A549 (cell line): ENCODE data around the gene NIBAN1. TPM values are rescaled to one million over a fixed set of nuclear protein-coding genes. Genes with fewer than 3 reads are reported as not detected.

Experiments used
- ATAC-seq, 2 experiments: fragments of 200-7000 bp in 1 of 2; fragments of >200 bp in 1 of 2; cut with Nextera tagmentation in 1 of 2; cut with Tn5 transposase in 1 of 2; 3 replicates each; pipeline versions ENCODE4 v1.8.0 to v1.9.1; 2018 to 2020; ENCODE audit warnings: mild to moderate bottlenecking in 1 of 2, moderate library complexity in 1 of 2
- CTCF ChIA-PET: fragments of 300-600 bp; sonication (Branson Sonifier 250); formaldehyde crosslinking; extraction: SDS; loops from one replicate; lab custom pipeline; 2021; ENCODE audit warnings: antibody characterized with exemption, inconsistent platforms; lab: Yijun Ruan, JAX
- POLR2A ChIA-PET: fragments of 350-600 bp; formaldehyde crosslinking; extraction: SDS; loops from one replicate; lab custom pipeline; 2021; ENCODE audit warnings: antibody characterized with exemption, inconsistent platforms; lab: Yijun Ruan, JAX
- DNase-seq, 2 experiments: peaks; one replicate each; pipeline versions ENCODE4 v3.0.0 to v3.0.0-alpha.2; 2011 to 2016; ENCODE audit warnings: low read depth in 1 of 2, low spot score in 1 of 2
- FAIRE-seq: peaks from 2 replicates; lab custom pipeline; 2011; peaks lifted over from hg19 to GRCh38; lab: Jason Lieb, UNC
- H3K27ac ChIP-seq, 2 experiments: fragments of >200 bp; sonication (Bioruptor Twin); formaldehyde crosslinking; 3 replicates each; pipeline ENCODE4 v1.5.1; 2016 to 2017
- H3K4me1 ChIP-seq: fragments of >200 bp; sonication (Bioruptor Twin); formaldehyde crosslinking; 3 replicates; pipeline ENCODE4 v1.6.1; 2016
- H3K4me2 ChIP-seq: fragments of >200 bp; sonication (Bioruptor Twin); formaldehyde crosslinking; 3 replicates; pipeline ENCODE4 v1.6.1; 2016
- H3K4me3 ChIP-seq: fragments of >200 bp; sonication (Bioruptor Twin); formaldehyde crosslinking; 3 replicates; pipeline ENCODE4 v1.5.1; 2016
- H3K9me3 ChIP-seq: fragments of >200 bp; sonication (Bioruptor Twin); formaldehyde crosslinking; 3 replicates; pipeline ENCODE4 v1.6.1; 2016
- BCL3 ChIP-seq: fragments of >200 bp; sonication (Bioruptor Twin); formaldehyde crosslinking; IDR thresholded peaks from 3 replicates; pipeline ENCODE4 v1.6.1; 2016
- BHLHE40 ChIP-seq: IDR thresholded peaks from 2 replicates; pipeline ENCODE4 v1.6.1; 2012; ENCODE audit warnings: low read depth, low read length, inconsistent platforms
- CBX2 ChIP-seq: fragments of 200-600 bp; sonication (generic); IDR thresholded peaks from 2 replicates; pipeline ENCODE4 v1.6.1; 2016; ENCODE audit warnings: low read depth, mild to moderate bottlenecking, borderline replicate concordance
- CBX8 ChIP-seq: fragments of 200-600 bp; sonication (generic); IDR thresholded peaks from 2 replicates; pipeline ENCODE4 v1.6.1; 2016
- CEBPB ChIP-seq, 2 experiments: fragments of >200 bp in 1 of 2; sonication (Bioruptor Twin) in 1 of 2; formaldehyde crosslinking in 1 of 2; IDR thresholded peaks; 2 replicates each; pipeline ENCODE4 v1.6.1; 2012 to 2016
- CHD2 ChIP-seq: fragments of 150-350 bp; IDR thresholded peaks from 2 replicates; pipeline ENCODE4 v1.6.1; 2014; ENCODE audit warnings: low read length; ENCODE audit not compliant: partially characterized antibody
- E2F6 ChIP-seq: IDR thresholded peaks from 2 replicates; pipeline ENCODE4 v1.6.1; 2012; ENCODE audit warnings: low read depth, borderline replicate concordance
- EHF ChIP-seq: fragments of 250-450 bp; sonication (Bioruptor Pico); IDR thresholded peaks from 2 replicates; pipeline ENCODE4 v1.5.0; 2020; ENCODE audit warnings: mild to moderate bottlenecking
- EP300 ChIP-seq, 2 experiments: fragments of >200 bp; sonication (Bioruptor Twin); formaldehyde crosslinking; IDR thresholded peaks; 2 replicates in 1 of 2; 3 replicates in 1 of 2; pipeline ENCODE4 v1.6.1; 2016 to 2017
- ESRRA ChIP-seq: fragments of 150-350 bp; IDR thresholded peaks from 2 replicates; pipeline ENCODE4 v1.6.1; 2014; ENCODE audit warnings: mild to moderate bottlenecking, low read length, borderline replicate concordance
- FOXS1 ChIP-seq: fragments of 250-450 bp; sonication (Bioruptor Pico); IDR thresholded peaks from 2 replicates; pipeline ENCODE4 v1.5.0; 2020; ENCODE audit warnings: mild to moderate bottlenecking, moderate library complexity
- HES2 ChIP-seq: fragments of >200 bp; sonication (Bioruptor Twin); formaldehyde crosslinking; IDR thresholded peaks from 2 replicates; pipeline ENCODE4 v1.6.1; 2016
- HOXA7 ChIP-seq: fragments of 250-450 bp; sonication (Bioruptor Pico); IDR thresholded peaks from 2 replicates; pipeline ENCODE4 v1.5.0; 2020; ENCODE audit warnings: mild to moderate bottlenecking, moderate library complexity
- JUNB ChIP-seq: fragments of >200 bp; sonication (Bioruptor Twin); formaldehyde crosslinking; IDR thresholded peaks from 2 replicates; pipeline ENCODE4 v1.6.1; 2016
- MAFK ChIP-seq: fragments of 450-650 bp; IDR thresholded peaks from 2 replicates; pipeline ENCODE4 v1.6.1; 2014; ENCODE audit not compliant: partially characterized antibody
- MAX ChIP-seq: IDR thresholded peaks from 2 replicates; pipeline ENCODE4 v1.6.1; 2012
- MYC ChIP-seq: IDR thresholded peaks from 2 replicates; pipeline ENCODE4 v1.6.1; 2012; ENCODE audit warnings: mild to moderate bottlenecking, inconsistent platforms, low read length, improper control_type of control experiment, borderline replicate concordance
- NFE2L2 ChIP-seq: fragments of 150-350 bp; conservative IDR thresholded peaks from 2 replicates; pipeline ENCODE4 v1.6.1; 2014; ENCODE audit warnings: low read length
- NPAS2 ChIP-seq: fragments of 250-450 bp; sonication (Bioruptor Pico); IDR thresholded peaks from 2 replicates; pipeline ENCODE4 v1.8.0; 2022; ENCODE audit warnings: mild to moderate bottlenecking, moderate library complexity, borderline replicate concordance
- NR3C1 ChIP-seq: fragments of >200 bp; sonication (Bioruptor Twin); formaldehyde crosslinking; IDR thresholded peaks from 3 replicates; pipeline ENCODE4 v1.6.1; 2017
- PHF8 ChIP-seq: fragments of 200-600 bp; sonication (generic); IDR thresholded peaks from 2 replicates; pipeline ENCODE4 v1.6.1; 2016; ENCODE audit warnings: low read depth, mild to moderate bottlenecking, antibody characterized with exemption, moderate library complexity, borderline replicate concordance
- POLR2AphosphoS2 ChIP-seq: conservative IDR thresholded peaks from 2 replicates; pipeline ENCODE4 v1.6.1; 2012; ENCODE audit warnings: low read length, improper control_type of control experiment, inconsistent platforms
- RAD21 ChIP-seq, 2 experiments: fragments of >200 bp in 1 of 2; sonication (Bioruptor Twin) in 1 of 2; formaldehyde crosslinking in 1 of 2; IDR thresholded peaks in 1 of 2; conservative IDR thresholded peaks in 1 of 2; 2 replicates in 1 of 2; 3 replicates in 1 of 2; pipeline ENCODE4 v1.6.1; 2012 to 2018; ENCODE audit warnings: inconsistent platforms in 1 of 2
- RCOR1 ChIP-seq: fragments of 150-350 bp; IDR thresholded peaks from 2 replicates; pipeline ENCODE4 v1.6.1; 2014; ENCODE audit warnings: antibody characterized with exemption, low read length, low read depth
- RNF2 ChIP-seq: fragments of 200-600 bp; sonication (generic); IDR thresholded peaks from 2 replicates; pipeline ENCODE4 v1.6.1; 2016; ENCODE audit warnings: low read depth, mild to moderate bottlenecking, antibody characterized with exemption, moderate library complexity, borderline replicate concordance
- SREBF2 ChIP-seq: fragments of 450-650 bp; IDR thresholded peaks from 2 replicates; pipeline ENCODE4 v1.6.1; 2014; ENCODE audit warnings: mild to moderate bottlenecking, moderate library complexity
- ZC3H11A ChIP-seq: fragments of 450-650 bp; IDR thresholded peaks from 2 replicates; pipeline ENCODE4 v1.6.1; 2014; ENCODE audit warnings: antibody characterized with exemption, mild to moderate bottlenecking
- ZFP36 ChIP-seq: fragments of 450-650 bp; IDR thresholded peaks from 2 replicates; pipeline ENCODE4 v1.6.1; 2014; ENCODE audit warnings: borderline replicate concordance; ENCODE audit not compliant: partially characterized antibody
- ZNF302 ChIP-seq: fragments of 250-450 bp; sonication (Bioruptor Pico); IDR thresholded peaks from 2 replicates; pipeline ENCODE4 v1.9.0; 2021; ENCODE audit warnings: inconsistent platforms, mild to moderate bottlenecking, moderate library complexity
- ZSCAN20 ChIP-seq: fragments of 250-450 bp; sonication (Bioruptor Pico); IDR thresholded peaks from 2 replicates; pipeline ENCODE4 v1.8.0; 2022; ENCODE audit warnings: mild to moderate bottlenecking, moderate library complexity
- WGBS: methylation state at CpG from one replicate; pipeline ENCODE4 v1.1.6; 2017; ENCODE audit errors: missing lambda C conversion rate; 5-methylcytosine and 5-hydroxymethylcytosine counted together
- polyA plus RNA-seq, 4 experiments: library from polyadenylated mRNA; depleted of rRNA in 3 of 4; stranded (reverse); fragments of >200 nt; fragmentation: RNase III in 1 of 4; extraction: RNeasy Plus Mini Kit Qiagen cat#74134 plus additional on column Dnase treatment in 1 of 4; gene quantifications; 2 replicates in 3 of 4; 3 replicates in 1 of 4; pipeline ENCODE4 v1.2.3, GENCODE V29; 2011 to 2017

The NIBAN1 gene
- polyA plus RNA-seq, 2 of the 4 experiments (the other 2 are of a cell fraction): 0.35 to 12.7 TPM

GRCh38 chr1:184966989-184967388, 7.3 kb downstream of the NIBAN1 start (continued):
- TF ChIP-seq CBX2: no peak
- TF ChIP-seq CBX8: no peak
- TF ChIP-seq ZC3H11A: no peak
- no peak for TF ChIP-seq NFE2L2
- no peak for TF ChIP-seq EP300 (IDR thresholded peaks at IDR 0.05)
- TF ChIP-seq JUNB: no peak
- no peak for TF ChIP-seq HOXA7 (CRISPR knock-in tag)
- TF ChIP-seq, all 56 proteins: peak for 0

- no peak for FAIRE-seq
- Histone ChIP-seq H3K27ac (no peak overlapping the region), H3K4me1 (no peaks in the 10 kb centered on the region; the same call in 2 of the 3 replicates), H3K9me3 (no peaks in the 10 kb centered on the region), H3K4me2 (no peak overlapping the region), H3K4me3 (no peak overlapping the region)
- DNase-seq: no peak
- CTCF ChIA-PET: interaction anchor here (1.0 kb wide), 1 partner anchor 19 kb away, joined by 5 read pairs; no protein-coding TSS in a partner anchor
- POLR2A ChIA-PET: no interaction called here
- no peak for ATAC-seq
- TF ChIP-seq SREBF2: no peak
- no peak for TF ChIP-seq CBX2
- no peak for TF ChIP-seq CEBPB (IDR thresholded peaks at IDR 0.05)
- 50% methylated on average over 4 of the region's 4 CpGs for WGBS
These were observed 8.1 kb downstream of the NIBAN1 start for GRCh38 chr1:184965944-184966860.

- TF ChIP-seq CHD2 (no peak), BCL3 (no peak), ZC3H11A (no peak), RAD21 (conservative IDR thresholded peaks at IDR 0.05 in 1 of 2, IDR thresholded peaks at IDR 0.05 in 1 of 2) (no peak), CEBPB (IDR thresholded peaks at IDR 0.05) (no peak), FOXS1 (CRISPR knock-in tag) (no peak), POLR2AphosphoS2 (no peak), MAX (no peak), ZSCAN20 (no peak), MYC (no peak), ESRRA (no peak), ZFP36 (no peak), JUNB (no peak), NR3C1 (no peak)
- DNase-seq (no peak), ATAC-seq (no peak), FAIRE-seq (no peak)
- Histone ChIP-seq H3K9me3 (no peaks in the 10 kb centered on the region), H3K4me3 (no peak overlapping the region), H3K27ac (no peak overlapping the region), H3K4me1 (no peaks in the 10 kb centered on the region; the same call in 2 of the 3 replicates), H3K4me2 (no peak overlapping the region)
- 76% methylated on average over 8 of the region's 8 CpGs for WGBS
- CTCF ChIA-PET: interaction anchor here (1.0 to 1.2 kb wide), 2 partner anchors 17 to 20 kb away, joined by 3 to 5 read pairs; no protein-coding TSS in a partner anchor
- POLR2A ChIA-PET: no interaction called here
These were observed 8.9 kb downstream of the NIBAN1 start for GRCh38 chr1:184965439-184965838.

- no peak for TF ChIP-seq HES2
- no peak for TF ChIP-seq MAFK
- no peak for TF ChIP-seq EHF (CRISPR knock-in tag)
- TF ChIP-seq E2F6: no peak
- no peak for TF ChIP-seq BHLHE40
- no peak for TF ChIP-seq RNF2
- TF ChIP-seq NR3C1: no peak
- no peak for TF ChIP-seq RCOR1
- no peak for TF ChIP-seq PHF8
- TF ChIP-seq MAX: no peak
- TF ChIP-seq NPAS2 (CRISPR knock-in tag): no peak
- no peak for TF ChIP-seq FOXS1 (CRISPR knock-in tag)
- TF ChIP-seq ZNF302 (CRISPR knock-in tag): no peak
- TF ChIP-seq, all 56 proteins: peak for 0
- POLR2A ChIA-PET: no interaction called here
- 26% methylated on average over 1 of the region's 1 CpG for WGBS
- no peak overlapping the region for H3K4me2 ChIP-seq
- H3K27ac ChIP-seq: no peak overlapping the region
- DNase-seq (no peak), ATAC-seq (no peak), FAIRE-seq (no peak)
- CTCF ChIA-PET: interaction anchor here (1.1 kb wide), 1 partner anchor 8 kb away, joined by 3 read pairs; no protein-coding TSS in a partner anchor
- no peaks in the 10 kb centered on the region for H3K9me3 ChIP-seq
- H3K4me3 ChIP-seq: no peak overlapping the region
- H3K4me1 ChIP-seq: no peaks in the 10 kb centered on the region
These were observed 14.7 kb downstream of the NIBAN1 start for GRCh38 chr1:184959626-184960025.
